ENCODE measurements around the gene CRELD2. TPM values are rescaled to one million over a fixed set of nuclear protein-coding genes. Genes with fewer than 3 reads are reported as not detected.

The CRELD2 gene
- total and polyA plus RNA-seq, 2 of the 13 experiments (the other 11 are each of a cell fraction or from before 2014, with no cell fraction given) = 17.2 to 44.7 TPM

DNA sequence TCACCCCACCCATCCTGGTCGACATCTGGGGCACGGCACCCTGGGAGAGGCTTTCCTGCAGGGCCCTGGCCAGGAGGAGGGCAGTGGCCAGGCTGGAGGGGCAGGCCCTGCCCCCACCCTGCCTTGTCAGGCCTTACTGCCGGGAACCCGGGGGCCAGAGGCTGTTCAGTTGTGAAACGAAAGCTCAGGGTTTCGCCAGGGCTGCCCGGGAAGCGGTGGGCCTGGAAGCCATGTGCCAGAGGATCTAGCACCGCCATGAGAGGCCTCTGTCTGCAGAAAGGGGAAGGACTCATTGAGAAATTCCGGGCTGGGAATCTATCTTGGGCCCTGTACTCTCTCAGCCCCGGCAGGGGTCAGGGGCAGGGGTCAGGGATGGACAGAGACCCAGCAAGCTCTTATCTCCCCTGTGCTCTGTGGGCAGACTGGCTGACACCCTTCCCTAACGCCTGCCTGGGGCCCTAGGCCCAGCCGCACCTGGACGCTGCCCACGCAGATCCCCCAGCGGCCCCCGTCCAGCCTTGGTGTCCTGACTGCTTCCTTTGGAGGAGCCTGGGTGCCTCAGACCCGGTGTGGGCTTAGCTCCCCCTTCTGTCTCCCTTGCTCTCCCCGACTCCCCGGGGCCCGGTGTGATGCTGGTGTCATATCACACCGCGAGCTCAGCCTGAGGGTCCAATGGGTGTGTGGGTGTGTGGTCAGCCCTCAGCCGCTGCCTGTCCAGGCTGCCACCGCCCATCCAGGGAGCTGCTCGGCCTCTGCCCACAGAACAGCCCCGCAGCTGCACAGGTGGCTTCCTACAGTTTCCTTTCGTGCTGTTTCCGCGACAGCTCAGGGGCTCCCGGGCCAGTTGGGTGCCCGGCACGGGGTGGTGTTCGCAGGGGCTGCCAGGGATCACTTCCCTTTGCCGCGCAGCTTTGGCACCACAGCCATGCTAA is 48.6 kb downstream of the CRELD2 start (continued):
- TF ChIP-seq NR1H2 (CRISPR knock-in tag; IDR thresholded peaks at IDR 0.05; ENCODE audit: borderline replicate concordance, low read depth) (0 out of 2 replicates have a peak, but pooled peaks have one; percentile 15), PCBP1 (IDR thresholded peaks at IDR 0.05; ENCODE audit: borderline replicate concordance, low read depth, low read length) (peak; percentile 77; the same call in 1 of the 2 replicates), NFIB (CRISPR knock-in tag; IDR thresholded peaks at IDR 0.05; ENCODE audit: borderline replicate concordance) (no peak), CC2D1A (CRISPR knock-in tag; IDR thresholded peaks at IDR 0.05) (no peak), PHB2 (IDR thresholded peaks at IDR 0.05; ENCODE audit: partially characterized antibody) (no peak), ZNF367 (CRISPR knock-in tag; IDR thresholded peaks at IDR 0.05; ENCODE audit: borderline replicate concordance) (no peak)
- TF ChIP-seq, protein P1, sequence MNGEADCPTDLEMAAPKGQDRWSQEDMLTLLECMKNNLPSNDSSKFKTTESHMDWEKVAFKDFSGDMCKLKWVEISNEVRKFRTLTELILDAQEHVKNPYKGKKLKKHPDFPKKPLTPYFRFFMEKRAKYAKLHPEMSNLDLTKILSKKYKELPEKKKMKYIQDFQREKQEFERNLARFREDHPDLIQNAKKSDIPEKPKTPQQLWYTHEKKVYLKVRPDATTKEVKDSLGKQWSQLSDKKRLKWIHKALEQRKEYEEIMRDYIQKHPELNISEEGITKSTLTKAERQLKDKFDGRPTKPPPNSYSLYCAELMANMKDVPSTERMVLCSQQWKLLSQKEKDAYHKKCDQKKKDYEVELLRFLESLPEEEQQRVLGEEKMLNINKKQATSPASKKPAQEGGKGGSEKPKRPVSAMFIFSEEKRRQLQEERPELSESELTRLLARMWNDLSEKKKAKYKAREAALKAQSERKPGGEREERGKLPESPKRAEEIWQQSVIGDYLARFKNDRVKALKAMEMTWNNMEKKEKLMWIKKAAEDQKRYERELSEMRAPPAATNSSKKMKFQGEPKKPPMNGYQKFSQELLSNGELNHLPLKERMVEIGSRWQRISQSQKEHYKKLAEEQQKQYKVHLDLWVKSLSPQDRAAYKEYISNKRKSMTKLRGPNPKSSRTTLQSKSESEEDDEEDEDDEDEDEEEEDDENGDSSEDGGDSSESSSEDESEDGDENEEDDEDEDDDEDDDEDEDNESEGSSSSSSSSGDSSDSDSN (CRISPR knock-in tag; IDR thresholded peaks at IDR 0.05) = peak; percentile 86
- TF ChIP-seq, protein P2, sequence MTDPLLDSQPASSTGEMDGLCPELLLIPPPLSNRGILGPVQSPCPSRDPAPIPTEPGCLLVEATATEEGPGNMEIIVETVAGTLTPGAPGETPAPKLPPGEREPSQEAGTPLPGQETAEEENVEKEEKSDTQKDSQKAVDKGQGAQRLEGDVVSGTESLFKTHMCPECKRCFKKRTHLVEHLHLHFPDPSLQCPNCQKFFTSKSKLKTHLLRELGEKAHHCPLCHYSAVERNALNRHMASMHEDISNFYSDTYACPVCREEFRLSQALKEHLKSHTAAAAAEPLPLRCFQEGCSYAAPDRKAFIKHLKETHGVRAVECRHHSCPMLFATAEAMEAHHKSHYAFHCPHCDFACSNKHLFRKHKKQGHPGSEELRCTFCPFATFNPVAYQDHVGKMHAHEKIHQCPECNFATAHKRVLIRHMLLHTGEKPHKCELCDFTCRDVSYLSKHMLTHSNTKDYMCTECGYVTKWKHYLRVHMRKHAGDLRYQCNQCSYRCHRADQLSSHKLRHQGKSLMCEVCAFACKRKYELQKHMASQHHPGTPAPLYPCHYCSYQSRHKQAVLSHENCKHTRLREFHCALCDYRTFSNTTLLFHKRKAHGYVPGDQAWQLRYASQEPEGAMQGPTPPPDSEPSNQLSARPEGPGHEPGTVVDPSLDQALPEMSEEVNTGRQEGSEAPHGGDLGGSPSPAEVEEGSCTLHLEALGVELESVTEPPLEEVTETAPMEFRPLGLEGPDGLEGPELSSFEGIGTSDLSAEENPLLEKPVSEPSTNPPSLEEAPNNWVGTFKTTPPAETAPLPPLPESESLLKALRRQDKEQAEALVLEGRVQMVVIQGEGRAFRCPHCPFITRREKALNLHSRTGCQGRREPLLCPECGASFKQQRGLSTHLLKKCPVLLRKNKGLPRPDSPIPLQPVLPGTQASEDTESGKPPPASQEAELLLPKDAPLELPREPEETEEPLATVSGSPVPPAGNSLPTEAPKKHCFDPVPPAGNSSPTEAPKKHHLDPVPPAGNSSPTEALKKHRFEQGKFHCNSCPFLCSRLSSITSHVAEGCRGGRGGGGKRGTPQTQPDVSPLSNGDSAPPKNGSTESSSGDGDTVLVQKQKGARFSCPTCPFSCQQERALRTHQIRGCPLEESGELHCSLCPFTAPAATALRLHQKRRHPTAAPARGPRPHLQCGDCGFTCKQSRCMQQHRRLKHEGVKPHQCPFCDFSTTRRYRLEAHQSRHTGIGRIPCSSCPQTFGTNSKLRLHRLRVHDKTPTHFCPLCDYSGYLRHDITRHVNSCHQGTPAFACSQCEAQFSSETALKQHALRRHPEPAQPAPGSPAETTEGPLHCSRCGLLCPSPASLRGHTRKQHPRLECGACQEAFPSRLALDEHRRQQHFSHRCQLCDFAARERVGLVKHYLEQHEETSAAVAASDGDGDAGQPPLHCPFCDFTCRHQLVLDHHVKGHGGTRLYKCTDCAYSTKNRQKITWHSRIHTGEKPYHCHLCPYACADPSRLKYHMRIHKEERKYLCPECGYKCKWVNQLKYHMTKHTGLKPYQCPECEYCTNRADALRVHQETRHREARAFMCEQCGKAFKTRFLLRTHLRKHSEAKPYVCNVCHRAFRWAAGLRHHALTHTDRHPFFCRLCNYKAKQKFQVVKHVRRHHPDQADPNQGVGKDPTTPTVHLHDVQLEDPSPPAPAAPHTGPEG (CRISPR knock-in tag; IDR thresholded peaks at IDR 0.05) = 0 out of 2 replicates have a peak, but pooled peaks have one; percentile 36
- TF ChIP-seq, protein P3, sequence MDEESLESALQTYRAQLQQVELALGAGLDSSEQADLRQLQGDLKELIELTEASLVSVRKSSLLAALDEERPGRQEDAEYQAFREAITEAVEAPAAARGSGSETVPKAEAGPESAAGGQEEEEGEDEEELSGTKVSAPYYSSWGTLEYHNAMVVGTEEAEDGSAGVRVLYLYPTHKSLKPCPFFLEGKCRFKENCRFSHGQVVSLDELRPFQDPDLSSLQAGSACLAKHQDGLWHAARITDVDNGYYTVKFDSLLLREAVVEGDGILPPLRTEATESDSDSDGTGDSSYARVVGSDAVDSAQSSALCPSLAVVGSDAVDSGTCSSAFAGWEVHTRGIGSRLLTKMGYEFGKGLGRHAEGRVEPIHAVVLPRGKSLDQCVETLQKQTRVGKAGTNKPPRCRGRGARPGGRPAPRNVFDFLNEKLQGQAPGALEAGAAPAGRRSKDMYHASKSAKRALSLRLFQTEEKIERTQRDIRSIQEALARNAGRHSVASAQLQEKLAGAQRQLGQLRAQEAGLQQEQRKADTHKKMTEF (CRISPR knock-in tag; IDR thresholded peaks at IDR 0.05) = peak; percentile 41; the same call in 1 of the 2 replicates
- TF ChIP-seq, protein P4, sequence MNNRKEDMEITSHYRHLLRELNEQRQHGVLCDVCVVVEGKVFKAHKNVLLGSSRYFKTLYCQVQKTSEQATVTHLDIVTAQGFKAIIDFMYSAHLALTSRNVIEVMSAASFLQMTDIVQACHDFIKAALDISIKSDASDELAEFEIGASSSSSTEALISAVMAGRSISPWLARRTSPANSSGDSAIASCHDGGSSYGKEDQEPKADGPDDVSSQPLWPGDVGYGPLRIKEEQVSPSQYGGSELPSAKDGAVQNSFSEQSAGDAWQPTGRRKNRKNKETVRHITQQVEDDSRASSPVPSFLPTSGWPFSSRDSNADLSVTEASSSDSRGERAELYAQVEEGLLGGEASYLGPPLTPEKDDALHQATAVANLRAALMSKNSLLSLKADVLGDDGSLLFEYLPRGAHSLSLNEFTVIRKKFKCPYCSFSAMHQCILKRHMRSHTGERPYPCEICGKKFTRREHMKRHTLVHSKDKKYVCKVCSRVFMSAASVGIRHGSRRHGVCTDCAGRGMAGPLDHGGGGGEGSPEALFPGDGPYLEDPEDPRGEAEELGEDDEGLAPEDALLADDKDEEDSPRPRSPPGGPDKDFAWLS (CRISPR knock-in tag; IDR thresholded peaks at IDR 0.05; ENCODE audit: borderline replicate concordance) = 0 out of 2 replicates have a peak, but pooled peaks have one; percentile 22
- TF ChIP-seq, protein P5, sequence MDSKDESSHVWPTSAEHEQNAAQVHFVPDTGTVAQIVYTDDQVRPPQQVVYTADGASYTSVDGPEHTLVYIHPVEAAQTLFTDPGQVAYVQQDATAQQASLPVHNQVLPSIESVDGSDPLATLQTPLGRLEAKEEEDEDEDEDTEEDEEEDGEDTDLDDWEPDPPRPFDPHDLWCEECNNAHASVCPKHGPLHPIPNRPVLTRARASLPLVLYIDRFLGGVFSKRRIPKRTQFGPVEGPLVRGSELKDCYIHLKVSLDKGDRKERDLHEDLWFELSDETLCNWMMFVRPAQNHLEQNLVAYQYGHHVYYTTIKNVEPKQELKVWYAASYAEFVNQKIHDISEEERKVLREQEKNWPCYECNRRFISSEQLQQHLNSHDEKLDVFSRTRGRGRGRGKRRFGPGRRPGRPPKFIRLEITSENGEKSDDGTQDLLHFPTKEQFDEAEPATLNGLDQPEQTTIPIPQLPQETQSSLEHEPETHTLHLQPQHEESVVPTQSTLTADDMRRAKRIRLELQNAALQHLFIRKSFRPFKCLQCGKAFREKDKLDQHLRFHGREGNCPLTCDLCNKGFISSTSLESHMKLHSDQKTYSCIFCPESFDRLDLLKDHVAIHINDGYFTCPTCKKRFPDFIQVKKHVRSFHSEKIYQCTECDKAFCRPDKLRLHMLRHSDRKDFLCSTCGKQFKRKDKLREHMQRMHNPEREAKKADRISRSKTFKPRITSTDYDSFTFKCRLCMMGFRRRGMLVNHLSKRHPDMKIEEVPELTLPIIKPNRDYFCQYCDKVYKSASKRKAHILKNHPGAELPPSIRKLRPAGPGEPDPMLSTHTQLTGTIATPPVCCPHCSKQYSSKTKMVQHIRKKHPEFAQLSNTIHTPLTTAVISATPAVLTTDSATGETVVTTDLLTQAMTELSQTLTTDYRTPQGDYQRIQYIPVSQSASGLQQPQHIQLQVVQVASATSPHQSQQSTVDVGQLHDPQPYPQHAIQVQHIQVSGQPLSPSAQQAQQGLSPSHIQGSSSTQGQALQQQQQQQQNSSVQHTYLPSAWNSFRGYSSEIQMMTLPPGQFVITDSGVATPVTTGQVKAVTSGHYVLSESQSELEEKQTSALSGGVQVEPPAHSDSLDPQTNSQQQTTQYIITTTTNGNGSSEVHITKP (CRISPR knock-in tag; IDR thresholded peaks at IDR 0.05; ENCODE audit: low read depth) = no peak

Measured in HepG2 (cell line).